ENCODE results near the gene EFNB2. TPM values are rescaled to one million over a fixed set of nuclear protein-coding genes. Genes with fewer than 3 reads are reported as not detected.

The EFNB2 gene
- total RNA-seq, 1 experiment from 2014 or later = 17.5 TPM

GRCh38 chr13:106567474-106568298 is 32.2 kb upstream of the EFNB2 start, which contains the start of gene ARGLU1:
Gene ARGLU1 (minus strand): TSS chr13:106568137. CDS start chr13:106567919, 218 bp downstream.
- intact Hi-C loops (cut with micrococcal nuclease; ENCODE audit: unreplicated experiment) = loop anchor here (1.0 to 10.0 kb wide), 3 partner anchors 197 to 351 kb away; no protein-coding TSS in a partner anchor
- H3K4me2 ChIP-seq = peak within 1 kb of the TSS; percentile 88
- TSS peak; percentile 66 for BruUV-seq (replicated peaks)
- 0 out of 2 replicates have a peak, but pooled peaks cover 4% of the 10 kb centered on the region for H3F3A ChIP-seq (ENCODE audit: insufficient read depth, low read depth)
- peak within 1 kb of the TSS; percentile 83 for H2AFZ ChIP-seq
- H3K4me1 ChIP-seq (replicated peaks; ENCODE audit: insufficient read depth) = peaks cover 31% of the 10 kb centered on the region
- POLR2A ChIA-PET (ENCODE audit: unreplicated experiment) = interaction anchor here (0.6 to 0.7 kb wide), 2 partner anchors 416 to 422 kb away, joined by 4 to 17 read pairs; no protein-coding TSS in a partner anchor
- no peaks in the 10 kb centered on the region for H3K27me3 ChIP-seq (ENCODE audit: insufficient read depth, low read depth)
- peaks cover 52% of the 10 kb centered on the region for H3K79me2 ChIP-seq (ENCODE audit: low read depth)
- TF ChIP-seq EZH2 (IDR thresholded peaks at IDR 0.05; ENCODE audit: low read depth) (no peak), CTCF (conservative IDR thresholded peaks at IDR 0.05) (no peak)
- peak within 1 kb of the TSS; percentile 60 for H3K27ac ChIP-seq
- H3K36me3 ChIP-seq (ENCODE audit: low read depth) = no peaks in the 10 kb centered on the region
- H4K20me1 ChIP-seq (ENCODE audit: insufficient read depth) = peaks cover 43% of the 10 kb centered on the region
- H3K9me2 ChIP-seq (ENCODE audit: insufficient read depth) = no peaks in the 10 kb centered on the region
- no peaks in the 10 kb centered on the region for H3K9me3 ChIP-seq (ENCODE audit: insufficient read depth, low read depth)
- H3K4me3 ChIP-seq = peak within 1 kb of the TSS; percentile 69
- peak; percentile 85 to 93 for DNase-seq
- CTCF ChIA-PET = interaction anchor here (0.7 kb wide), 1 partner anchor 53 kb away, joined by 6 read pairs; no protein-coding TSS in a partner anchor

- H3K27ac ChIP-seq = peak overlapping the region; percentile 60; the same call in 1 of the 2 replicates
- H3K4me2 ChIP-seq = peak overlapping the region; percentile 88
- peaks cover 51% of the 10 kb centered on the region for H4K20me1 ChIP-seq (ENCODE audit: insufficient read depth)
- H3K79me2 ChIP-seq (ENCODE audit: low read depth) = peaks cover 60% of the 10 kb centered on the region
- no peaks in the 10 kb centered on the region for H3K36me3 ChIP-seq (ENCODE audit: low read depth)
- 0 out of 2 replicates have a peak, but pooled peaks cover 4% of the 10 kb centered on the region for H3F3A ChIP-seq (ENCODE audit: insufficient read depth, low read depth)
- intact Hi-C loops (cut with micrococcal nuclease; ENCODE audit: unreplicated experiment) = loop anchor here (10.0 kb wide), 1 partner anchor 198 kb away; no protein-coding TSS in a partner anchor
- no peak for TF ChIP-seq CTCF (conservative IDR thresholded peaks at IDR 0.05)
- TF ChIP-seq EZH2 (IDR thresholded peaks at IDR 0.05; ENCODE audit: low read depth) = no peak
- H3K4me1 ChIP-seq (replicated peaks; ENCODE audit: insufficient read depth) = peaks cover 31% of the 10 kb centered on the region
- POLR2A ChIA-PET (ENCODE audit: unreplicated experiment) = interaction anchor here (0.6 kb wide), 1 partner anchor 417 kb away, joined by 4 read pairs; no protein-coding TSS in a partner anchor
- H3K4me3 ChIP-seq = peak overlapping the region; percentile 69
- BruUV-seq (replicated peaks) = TSS peak; percentile 34
- CTCF ChIA-PET = no interaction called here
- H3K9me3 ChIP-seq (ENCODE audit: insufficient read depth, low read depth) = no peaks in the 10 kb centered on the region
- DNase-seq = peak; percentile 23 to 51
- no peaks in the 10 kb centered on the region for H3K27me3 ChIP-seq (ENCODE audit: insufficient read depth, low read depth)
- no peaks in the 10 kb centered on the region for H3K9me2 ChIP-seq (ENCODE audit: insufficient read depth)
- H2AFZ ChIP-seq = peak overlapping the region; percentile 83; the same call in 1 of the 2 replicates
Measured at GRCh38 chr13:106566641-106567473, 31.4 kb upstream of the EFNB2 start.
